Neural crest cell (in vitro differentiated cells): ENCODE results near the gene SLC6A6. TPM values are rescaled to one million over a fixed set of nuclear protein-coding genes. Genes with fewer than 3 reads are reported as not detected.

Source experiments
- DNase-seq: peaks from one replicate; pipeline ENCODE4 v3.0.0; 2021; ENCODE audit warnings: low read depth, mixed read lengths, low spot score
- H3K27ac Mint-ChIP-seq: one replicate; pipeline ENCODE4 v1.8.0; 2021; ENCODE audit warnings: mild to moderate bottlenecking, mixed read lengths; ENCODE audit not compliant: unreplicated experiment
- H3K27me3 Mint-ChIP-seq: 2 replicates; pipeline ENCODE4 v1.8.0; 2021; ENCODE audit warnings: low read depth, mild to moderate bottlenecking, mixed read lengths
- H3K36me3 Mint-ChIP-seq: 2 replicates; pipeline ENCODE4 v1.8.0; 2021; ENCODE audit warnings: low read depth, mild to moderate bottlenecking, mixed read lengths
- H3K4me1 Mint-ChIP-seq: 2 replicates; pipeline ENCODE4 v1.8.0; 2021; ENCODE audit warnings: mixed read lengths
- H3K4me3 Mint-ChIP-seq: one replicate; pipeline ENCODE4 v1.8.0; 2021; ENCODE audit warnings: mild to moderate bottlenecking, mixed read lengths
- H3K9me3 Mint-ChIP-seq: 2 replicates; pipeline ENCODE4 v1.8.0; 2021; ENCODE audit warnings: mixed read lengths
- total RNA-seq: library from RNA; stranded (reverse); gene quantifications from 2 replicates; pipeline ENCODE4 v1.2.1, GENCODE V29; 2021
- TF ChIP-seq, protein P1 (sequence below): fragments of 200-600 bp; sonication (generic); conservative IDR thresholded peaks from 2 replicates; pipeline ENCODE4 v1.5.0; 2021; ENCODE audit warnings: antibody characterized with exemption, mild to moderate bottlenecking

Gene SLC6A6
- total RNA-seq, 1 donor from 2014 or later: 33.8 TPM

DNA sequence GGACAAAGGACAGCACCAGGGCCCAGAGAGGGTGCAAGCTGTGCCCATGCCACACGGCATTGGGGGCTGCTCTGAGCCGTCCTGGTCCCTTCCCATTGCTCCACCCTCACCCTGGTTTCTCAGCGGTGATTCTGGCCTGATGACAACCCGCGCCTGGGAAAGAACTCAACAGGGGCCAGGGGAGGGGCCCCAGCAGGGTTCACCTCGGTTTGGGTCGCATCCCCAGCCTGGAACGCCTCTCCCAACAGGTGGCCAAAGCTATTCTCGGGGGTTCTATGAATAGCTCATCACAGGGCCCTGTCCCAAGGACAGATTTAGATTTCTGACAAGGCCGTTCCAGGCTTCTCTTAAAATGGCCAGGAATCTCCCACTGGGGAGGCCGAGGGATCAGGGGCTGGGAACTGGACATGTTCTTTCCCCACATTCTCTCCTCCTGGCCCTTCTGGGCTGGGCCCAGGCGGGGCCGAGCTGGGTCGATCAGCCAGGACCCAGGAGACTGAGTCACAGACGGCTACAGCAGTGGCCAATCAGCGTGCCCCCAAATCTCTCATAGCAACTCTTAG is 119.8 kb downstream of the SLC6A6 start:
- Mint-ChIP-seq H3K27me3 (no peaks in the 10 kb centered on the region), H3K27ac (no peak overlapping the region), H3K4me3 (no peak overlapping the region), H3K36me3 (no peaks in the 10 kb centered on the region), H3K4me1 (peaks cover 5% of the 10 kb centered on the region), H3K9me3 (no peaks in the 10 kb centered on the region)
- no peak for DNase-seq
- TF ChIP-seq, protein P1, sequence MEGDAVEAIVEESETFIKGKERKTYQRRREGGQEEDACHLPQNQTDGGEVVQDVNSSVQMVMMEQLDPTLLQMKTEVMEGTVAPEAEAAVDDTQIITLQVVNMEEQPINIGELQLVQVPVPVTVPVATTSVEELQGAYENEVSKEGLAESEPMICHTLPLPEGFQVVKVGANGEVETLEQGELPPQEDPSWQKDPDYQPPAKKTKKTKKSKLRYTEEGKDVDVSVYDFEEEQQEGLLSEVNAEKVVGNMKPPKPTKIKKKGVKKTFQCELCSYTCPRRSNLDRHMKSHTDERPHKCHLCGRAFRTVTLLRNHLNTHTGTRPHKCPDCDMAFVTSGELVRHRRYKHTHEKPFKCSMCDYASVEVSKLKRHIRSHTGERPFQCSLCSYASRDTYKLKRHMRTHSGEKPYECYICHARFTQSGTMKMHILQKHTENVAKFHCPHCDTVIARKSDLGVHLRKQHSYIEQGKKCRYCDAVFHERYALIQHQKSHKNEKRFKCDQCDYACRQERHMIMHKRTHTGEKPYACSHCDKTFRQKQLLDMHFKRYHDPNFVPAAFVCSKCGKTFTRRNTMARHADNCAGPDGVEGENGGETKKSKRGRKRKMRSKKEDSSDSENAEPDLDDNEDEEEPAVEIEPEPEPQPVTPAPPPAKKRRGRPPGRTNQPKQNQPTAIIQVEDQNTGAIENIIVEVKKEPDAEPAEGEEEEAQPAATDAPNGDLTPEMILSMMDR: no peak

DNA sequence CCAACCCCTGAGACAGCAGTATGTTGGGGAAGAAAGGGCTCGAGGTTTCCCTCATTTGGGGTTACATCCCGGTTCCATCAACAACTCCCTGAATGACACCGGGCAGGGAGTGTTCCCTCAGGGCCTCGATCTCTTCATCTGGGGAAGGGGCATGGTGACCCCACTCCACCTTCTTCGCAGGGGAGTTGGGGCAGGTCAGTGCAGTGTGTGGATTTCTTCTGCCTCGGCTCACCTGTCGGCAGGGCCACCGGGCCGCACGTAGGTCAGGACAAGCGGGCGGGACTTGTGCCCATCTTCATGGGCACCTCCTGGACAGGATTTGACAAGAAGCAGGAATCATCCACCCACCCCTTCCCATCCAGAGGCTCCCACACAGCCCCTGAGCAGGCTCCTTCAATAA is 120.4 kb downstream of the SLC6A6 start:
- H3K27me3 Mint-ChIP-seq: no peaks in the 10 kb centered on the region

DNA sequence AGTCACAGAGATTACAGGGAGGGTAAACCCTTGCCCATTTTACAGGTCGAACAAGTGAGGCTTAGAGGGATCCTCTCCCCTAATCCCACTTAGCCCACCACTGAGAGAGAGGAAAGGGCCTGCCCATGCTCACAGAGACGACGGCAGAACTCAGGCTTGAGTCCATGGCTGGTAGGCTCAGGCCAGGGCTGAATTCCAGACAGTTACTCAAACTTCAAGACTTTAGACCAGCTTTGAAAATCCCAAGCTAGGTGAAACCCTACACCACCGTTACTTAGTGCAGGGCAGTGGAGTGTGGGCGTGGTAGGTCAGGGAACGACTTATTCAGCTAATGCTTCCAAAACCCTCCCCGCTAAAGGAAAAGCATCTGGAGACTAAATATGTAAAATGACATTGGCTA is 121.4 kb downstream of the SLC6A6 start:
- Mint-ChIP-seq H3K36me3 (no peaks in the 10 kb centered on the region), H3K4me1 (peaks cover 5% of the 10 kb centered on the region), H3K9me3 (no peaks in the 10 kb centered on the region), H3K27me3 (no peaks in the 10 kb centered on the region), H3K4me3 (no peak overlapping the region), H3K27ac (no peak overlapping the region)
- no peak for DNase-seq
- TF ChIP-seq, protein P1: no peak

More for the DNA sequence above, 120.4 kb downstream of the SLC6A6 start:
- Mint-ChIP-seq H3K4me3 (no peak overlapping the region), H3K9me3 (no peaks in the 10 kb centered on the region), H3K4me1 (peaks cover 5% of the 10 kb centered on the region), H3K27ac (no peak overlapping the region), H3K36me3 (no peaks in the 10 kb centered on the region)
- TF ChIP-seq, protein P1: no peak
- no peak for DNase-seq

DNA sequence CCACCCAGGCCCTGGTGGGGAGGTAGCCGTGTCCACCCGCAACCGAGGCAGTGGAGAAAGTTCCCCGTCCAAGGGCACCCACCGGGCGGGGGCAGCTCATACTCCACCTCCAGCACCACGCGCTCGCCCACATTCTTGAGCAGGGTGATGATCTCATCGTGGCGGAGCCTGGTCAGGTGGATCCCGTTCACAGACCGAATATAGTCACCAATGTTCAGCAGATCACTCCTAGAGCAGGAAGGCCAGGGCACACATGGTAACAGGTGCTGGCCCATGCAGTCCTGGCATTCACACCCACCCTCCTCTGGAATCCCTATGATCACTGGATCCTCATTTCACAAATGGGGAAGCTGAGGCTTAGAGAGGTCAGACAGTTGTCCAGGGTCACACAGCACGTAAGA is 121.9 kb downstream of the SLC6A6 start:
- no peaks in the 10 kb centered on the region for H3K9me3 Mint-ChIP-seq
- TF ChIP-seq, protein P1: no peak
- no peak overlapping the region for H3K4me3 Mint-ChIP-seq
- H3K27me3 Mint-ChIP-seq: no peaks in the 10 kb centered on the region
- H3K4me1 Mint-ChIP-seq: peaks cover 5% of the 10 kb centered on the region
- H3K36me3 Mint-ChIP-seq: no peaks in the 10 kb centered on the region
- no peak overlapping the region for H3K27ac Mint-ChIP-seq
- no peak for DNase-seq

DNA sequence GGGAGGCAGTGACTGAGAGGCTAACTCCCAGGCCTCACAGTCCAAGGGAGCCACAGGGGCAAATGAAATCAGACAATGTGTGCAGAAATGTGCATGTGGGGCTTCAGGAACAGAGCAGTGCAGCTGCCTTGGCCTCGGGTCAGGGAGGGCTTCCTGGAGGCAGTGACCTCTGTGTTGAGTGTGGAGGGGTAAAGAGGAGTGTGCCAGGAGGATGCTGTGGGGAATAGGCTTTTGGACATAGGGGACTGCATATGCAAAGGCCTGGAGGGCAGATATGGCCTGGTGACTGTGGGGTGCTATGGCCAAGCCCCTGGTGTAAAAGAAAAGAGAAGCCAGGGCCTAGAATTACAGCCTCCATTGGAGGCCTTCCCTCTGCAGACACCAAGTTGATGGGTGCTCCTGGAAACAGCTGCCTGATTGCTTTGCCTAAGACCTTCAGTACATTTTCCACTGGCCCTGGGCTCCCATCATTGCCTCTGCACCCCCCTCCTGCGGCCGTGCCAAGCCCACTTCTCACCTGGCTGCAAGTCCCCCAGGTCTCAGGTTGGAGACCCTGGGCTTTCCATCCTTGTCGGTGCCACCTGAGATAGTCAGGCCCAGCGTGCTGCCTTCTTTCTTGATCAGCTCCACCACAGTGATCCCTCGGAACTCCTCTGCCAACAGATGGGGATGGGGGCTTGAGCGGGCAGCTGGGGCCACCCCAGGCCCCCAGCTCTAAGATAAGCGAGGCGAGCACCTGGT is 122.7 kb downstream of the SLC6A6 start:
- TF ChIP-seq, protein P1: no peak
- Mint-ChIP-seq H3K27me3 (no peaks in the 10 kb centered on the region), H3K4me3 (no peak overlapping the region), H3K36me3 (no peaks in the 10 kb centered on the region), H3K27ac (no peak overlapping the region), H3K4me1 (peaks cover 5% of the 10 kb centered on the region), H3K9me3 (no peaks in the 10 kb centered on the region)
- DNase-seq: no peak
